Measurements from ENCODE around the gene RPS5. TPM values are rescaled to one million over a fixed set of nuclear protein-coding genes. Genes with fewer than 3 reads are reported as not detected.

RPS5 gene
- polyA plus RNA-seq, 1 donor (not counting 4 experiments of a cell fraction or from before 2014, with no cell fraction given) = 2,056 TPM

- Histone ChIP-seq H3K36me3 (ENCODE audit: control insufficient read depth in 2 of 2, extremely low read depth in 1 of 2, insufficient read depth in 2 of 2, low read length in 2 of 2) (peaks cover 4 to 6% of the 10 kb centered on the region in 2 experiments), H2AFZ (ENCODE audit: control insufficient read depth, low read length) (peak overlapping the region; percentile 17), H3K4me3 (ENCODE audit: control insufficient read depth in 2 of 3, extremely low read depth in 1 of 3, insufficient read depth in 2 of 3, low read depth in 1 of 3, low read length in 3 of 3) (peak overlapping the region in 2 of 3 experiments; percentile 6 to 30), H3K9me3 (ENCODE audit: control insufficient read depth, low read depth, low read length) (peaks cover 26% of the 10 kb centered on the region), H3K79me2 (ENCODE audit: control insufficient read depth, insufficient read depth, low read length) (no peaks in the 10 kb centered on the region), H3K4me1 (ENCODE audit: control insufficient read depth, extremely low read depth, insufficient read depth, low read length) (peaks cover 16% of the 10 kb centered on the region), H3K9me1 (ENCODE audit: control insufficient read depth, extremely low read depth, insufficient read depth, low read length) (no peaks in the 10 kb centered on the region), H3K4me2 (ENCODE audit: control insufficient read depth, extremely low read depth, insufficient read depth, low read depth, low read length) (peak overlapping the region; percentile 58), H3K27me3 (ENCODE audit: control insufficient read depth, extremely low read depth, insufficient read depth, low read length) (no peaks in the 10 kb centered on the region), H3K9ac (ENCODE audit: control insufficient read depth, extremely low read depth, insufficient read depth, low read length) (peak overlapping the region; percentile 18), H3K27ac (ENCODE audit: control insufficient read depth, insufficient read depth, low read length) (peak overlapping the region; percentile 58), H4K20me1 (ENCODE audit: control insufficient read depth, extremely low read depth, insufficient read depth, low read length) (no peaks in the 10 kb centered on the region)
- no peak for TF ChIP-seq EZH2 (IDR thresholded peaks at IDR 0.05; ENCODE audit: low read length)
- no peak for TF ChIP-seq CTCF (optimal IDR thresholded peaks at IDR 0.05 in 1 of 3, IDR thresholded peaks at IDR 0.05 in 1 of 3, conservative IDR thresholded peaks at IDR 0.05 in 1 of 3; ENCODE audit: extremely low read depth in 1 of 3, insufficient read depth in 2 of 3, low read length in 3 of 3)
- DNase-seq (ENCODE audit: low read depth, low spot score) (peak; percentile 79), FAIRE-seq (peak; percentile 97)
- dilution Hi-C loops (cut with MboI; ENCODE audit: extremely low pct_ligation_motif_present, low sequenced_read_pairs) = no loop called here
Observed at GRCh38 chr19:58428617-58429016, 41.5 kb downstream of the RPS5 start.

DNA sequence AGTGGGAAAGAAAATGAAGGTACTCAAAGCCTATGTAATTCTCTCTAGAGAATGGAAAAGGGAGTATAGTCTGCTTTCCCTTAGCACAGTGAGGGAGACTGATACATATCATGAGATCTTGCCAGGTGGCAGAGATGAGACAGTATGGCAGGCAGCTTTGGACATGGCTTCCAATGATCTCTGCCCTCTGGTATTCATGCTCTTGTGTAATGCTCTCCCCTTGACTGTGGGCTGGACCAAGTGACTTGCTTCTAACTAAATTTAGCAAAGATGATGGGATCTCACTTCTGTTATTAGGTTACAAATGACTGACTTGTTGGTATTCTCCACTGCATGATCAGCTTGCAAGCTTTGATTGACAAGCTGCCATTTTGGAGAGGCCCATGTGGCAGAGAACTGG lies 42.7 kb downstream of the RPS5 start:
- dilution Hi-C loops (cut with MboI; ENCODE audit: extremely low pct_ligation_motif_present, low sequenced_read_pairs) = no loop called here
- Histone ChIP-seq H3K4me1 (ENCODE audit: control insufficient read depth, extremely low read depth, insufficient read depth, low read length) (peaks cover 16% of the 10 kb centered on the region), H3K27ac (ENCODE audit: control insufficient read depth, insufficient read depth, low read length) (no peak overlapping the region), H2AFZ (ENCODE audit: control insufficient read depth, low read length) (no peak overlapping the region), H3K4me2 (ENCODE audit: control insufficient read depth, extremely low read depth, insufficient read depth, low read depth, low read length) (no peak overlapping the region), H3K9me1 (ENCODE audit: control insufficient read depth, extremely low read depth, insufficient read depth, low read length) (no peaks in the 10 kb centered on the region), H3K9ac (ENCODE audit: control insufficient read depth, extremely low read depth, insufficient read depth, low read length) (no peak overlapping the region), H3K79me2 (ENCODE audit: control insufficient read depth, insufficient read depth, low read length) (no peaks in the 10 kb centered on the region), H4K20me1 (ENCODE audit: control insufficient read depth, extremely low read depth, insufficient read depth, low read length) (no peaks in the 10 kb centered on the region), H3K27me3 (ENCODE audit: control insufficient read depth, extremely low read depth, insufficient read depth, low read length) (no peaks in the 10 kb centered on the region), H3K36me3 (ENCODE audit: control insufficient read depth in 2 of 2, extremely low read depth in 1 of 2, insufficient read depth in 2 of 2, low read length in 2 of 2) (peaks cover 14 to 17% of the 10 kb centered on the region in 2 experiments), H3K4me3 (ENCODE audit: control insufficient read depth in 2 of 3, extremely low read depth in 1 of 3, insufficient read depth in 2 of 3, low read depth in 1 of 3, low read length in 3 of 3) (no peak overlapping the region), H3K9me3 (ENCODE audit: control insufficient read depth, low read depth, low read length) (peaks cover 37% of the 10 kb centered on the region)
- TF ChIP-seq EZH2 (IDR thresholded peaks at IDR 0.05; ENCODE audit: low read length) = no peak
- no peak for TF ChIP-seq CTCF (optimal IDR thresholded peaks at IDR 0.05 in 1 of 3, IDR thresholded peaks at IDR 0.05 in 1 of 3, conservative IDR thresholded peaks at IDR 0.05 in 1 of 3; ENCODE audit: extremely low read depth in 1 of 3, insufficient read depth in 2 of 3, low read length in 3 of 3)
- no peak for DNase-seq (ENCODE audit: low read depth, low spot score)
- FAIRE-seq = no peak

Measured in keratinocyte (primary cell).